Activated naive CD4-positive, alpha-beta T cell treated with anti-CD3 and anti-CD28 coated beads for 36 hours (primary cell): Measurements from ENCODE around the gene IFNGR1. TPM values are rescaled to one million over a fixed set of nuclear protein-coding genes. Genes with fewer than 3 reads are reported as not detected.
"Not testable (repeated sequence)": the region's sequence is repeated elsewhere in the genome, so short reads cannot be mapped to it uniquely, and the experiment has no call there.

ENCODE experiments used
- CTCF ChIA-PET: fragments of 350-600 bp; sonication (Branson Sonifier 250); formaldehyde crosslinking; loops from one replicate; lab custom pipeline; 2021; ENCODE audit warnings: antibody characterized with exemption; lab: Charles Lee
- DNase-seq: peaks from one replicate; pipeline ENCODE4 v3.0.0-alpha.2; 2020
- H3K27ac Mint-ChIP-seq: one replicate; pipeline ENCODE4 v1.8.0; 2021; ENCODE audit warnings: mild to moderate bottlenecking, mixed read lengths
- H3K27me3 Mint-ChIP-seq: one replicate; pipeline ENCODE4 v1.8.0; 2021; ENCODE audit warnings: low read depth, mixed read lengths
- H3K36me3 Mint-ChIP-seq: one replicate; pipeline ENCODE4 v1.8.0; 2021; ENCODE audit warnings: low read depth, mixed read lengths
- H3K4me1 Mint-ChIP-seq: one replicate; pipeline ENCODE4 v1.8.0; 2021; ENCODE audit warnings: low read depth, mixed read lengths
- H3K4me3 Mint-ChIP-seq: one replicate; pipeline ENCODE4 v1.8.0; 2021; ENCODE audit warnings: mild to moderate bottlenecking, moderate library complexity, mixed read lengths
- H3K9me3 Mint-ChIP-seq: one replicate; pipeline ENCODE4 v1.8.0; 2021; ENCODE audit warnings: mixed read lengths
- intact Hi-C: fragments of 100-400 bp; cut with micrococcal nuclease; formaldehyde crosslinking; loops from one replicate; pipeline ENCODE4 v1.15.1; 2023
- total RNA-seq, 2 experiments: library from RNA; stranded (reverse); gene quantifications; one replicate each; pipeline ENCODE4 v1.2.3, GENCODE V29; 2021

IFNGR1 gene
- total RNA-seq, 2 experiments from 2014 or later, result 25.5 to 26.4 TPM

- Mint-ChIP-seq H3K9me3 (peaks cover 16% of the 10 kb centered on the region), H3K27ac (no peak overlapping the region), H3K36me3 (peaks cover 5% of the 10 kb centered on the region), H3K4me1 (no peaks in the 10 kb centered on the region), H3K27me3 (peaks cover 8% of the 10 kb centered on the region), H3K4me3 (no peak overlapping the region)
- CTCF ChIA-PET, result no interaction called here
- intact Hi-C loops, result no loop called here
- no peak for DNase-seq
Measured at GRCh38 chr6:137254966-137255365, 35.8 kb upstream of the IFNGR1 start.

GRCh38 chr6:137254430-137254829 lies 35.2 kb upstream of the IFNGR1 start:
- H3K4me1 Mint-ChIP-seq, H3K36me3 Mint-ChIP-seq, DNase-seq, H3K4me3 Mint-ChIP-seq, H3K27ac Mint-ChIP-seq, H3K27me3 Mint-ChIP-seq, intact Hi-C loops, CTCF ChIA-PET: not testable (repeated sequence)
- H3K9me3 Mint-ChIP-seq, result peaks cover 16% of the 10 kb centered on the region

GRCh38 chr6:137248702-137249101 lies 29.5 kb upstream of the IFNGR1 start:
- H3K27me3 Mint-ChIP-seq, result peaks cover 4% of the 10 kb centered on the region
- H3K27ac Mint-ChIP-seq, result no peak overlapping the region
- no peak overlapping the region for H3K4me3 Mint-ChIP-seq
- CTCF ChIA-PET, result interaction anchor here (0.5 to 0.7 kb wide), 2 partner anchors 74 to 79 kb away, joined by 3 read pairs; no protein-coding TSS in a partner anchor
- intact Hi-C loops, result no loop called here
- no peak for DNase-seq
- H3K36me3 Mint-ChIP-seq, result no peaks in the 10 kb centered on the region
- H3K4me1 Mint-ChIP-seq, result no peaks in the 10 kb centered on the region
- no peaks in the 10 kb centered on the region for H3K9me3 Mint-ChIP-seq

- CTCF ChIA-PET, result interaction anchor here (0.8 to 2.2 kb wide), 2 partner anchors 60 to 154 kb away, joined by 3 to 6 read pairs; no protein-coding TSS in a partner anchor
- no peak overlapping the region for H3K4me3 Mint-ChIP-seq
- H3K27ac Mint-ChIP-seq, result no peak overlapping the region
- DNase-seq, result no peak
- no peaks in the 10 kb centered on the region for H3K4me1 Mint-ChIP-seq
- intact Hi-C loops, result no loop called here
- H3K36me3 Mint-ChIP-seq, result no peaks in the 10 kb centered on the region
- peaks cover 4% of the 10 kb centered on the region for H3K27me3 Mint-ChIP-seq
- no peaks in the 10 kb centered on the region for H3K9me3 Mint-ChIP-seq
Measured at GRCh38 chr6:137247724-137248123, 28.5 kb upstream of the IFNGR1 start.

- H3K4me1 Mint-ChIP-seq, result no peaks in the 10 kb centered on the region
- H3K27me3 Mint-ChIP-seq, result no peaks in the 10 kb centered on the region
- no peaks in the 10 kb centered on the region for H3K9me3 Mint-ChIP-seq
- intact Hi-C loops, result no loop called here
- no peak for DNase-seq
- CTCF ChIA-PET, result interaction anchor here (1.0 to 2.2 kb wide), 3 partner anchors 10 to 153 kb away, joined by 3 to 6 read pairs (median 3); no protein-coding TSS in a partner anchor
- no peak overlapping the region for H3K4me3 Mint-ChIP-seq
- no peak overlapping the region for H3K27ac Mint-ChIP-seq
- no peaks in the 10 kb centered on the region for H3K36me3 Mint-ChIP-seq
Measured at GRCh38 chr6:137246791-137247202, 27.6 kb upstream of the IFNGR1 start.

- Mint-ChIP-seq H3K27me3 (no peaks in the 10 kb centered on the region), H3K27ac (no peak overlapping the region), H3K36me3 (no peaks in the 10 kb centered on the region), H3K4me1 (no peaks in the 10 kb centered on the region), H3K9me3 (no peaks in the 10 kb centered on the region), H3K4me3 (no peak overlapping the region)
- CTCF ChIA-PET, result interaction anchor here (1.3 to 2.2 kb wide), 2 partner anchors 9 to 152 kb away, joined by 3 to 6 read pairs; no protein-coding TSS in a partner anchor
- intact Hi-C loops, result no loop called here
- DNase-seq, result no peak
Measured at GRCh38 chr6:137246164-137246563, 27.0 kb upstream of the IFNGR1 start.

GRCh38 chr6:137241481-137242038 lies 22.4 kb upstream of the IFNGR1 start:
- H3K9me3 Mint-ChIP-seq, result peaks cover 4% of the 10 kb centered on the region
- H3K4me1 Mint-ChIP-seq, result peaks cover 2% of the 10 kb centered on the region
- no peaks in the 10 kb centered on the region for H3K27me3 Mint-ChIP-seq
- CTCF ChIA-PET, result no interaction called here
- intact Hi-C loops, result no loop called here
- no peaks in the 10 kb centered on the region for H3K36me3 Mint-ChIP-seq
- DNase-seq, result no peak
- H3K27ac Mint-ChIP-seq, result no peak overlapping the region
- no peak overlapping the region for H3K4me3 Mint-ChIP-seq

- H3K4me1 Mint-ChIP-seq, result peaks cover 2% of the 10 kb centered on the region
- H3K27me3 Mint-ChIP-seq, result no peaks in the 10 kb centered on the region
- H3K4me3 Mint-ChIP-seq, result no peak overlapping the region
- CTCF ChIA-PET, result interaction anchor here (0.7 to 1.3 kb wide), 2 partner anchors 12 to 773 kb away, joined by 3 to 4 read pairs; no protein-coding TSS in a partner anchor
- H3K9me3 Mint-ChIP-seq, result peaks cover 4% of the 10 kb centered on the region
- DNase-seq, result no peak
- no peaks in the 10 kb centered on the region for H3K36me3 Mint-ChIP-seq
- no peak overlapping the region for H3K27ac Mint-ChIP-seq
- intact Hi-C loops, result no loop called here
Measured at GRCh38 chr6:137240168-137240567, 21.0 kb upstream of the IFNGR1 start.

GRCh38 chr6:137237413-137238170 lies 18.4 kb upstream of the IFNGR1 start:
- Mint-ChIP-seq H3K27me3 (no peaks in the 10 kb centered on the region), H3K36me3 (no peaks in the 10 kb centered on the region), H3K27ac (no peak overlapping the region), H3K4me3 (no peak overlapping the region), H3K9me3 (peaks cover 4% of the 10 kb centered on the region), H3K4me1 (peaks cover 24% of the 10 kb centered on the region)
- intact Hi-C loops, result loop anchor here (10.0 kb wide), 1 partner anchor 747 kb away; no protein-coding TSS in a partner anchor
- CTCF ChIA-PET, result interaction anchor here (1.1 kb wide), 1 partner anchor 9 kb away, joined by 3 read pairs; no protein-coding TSS in a partner anchor
- no peak for DNase-seq

- intact Hi-C loops, result loop anchor here (10.0 kb wide), 1 partner anchor 748 kb away; no protein-coding TSS in a partner anchor
- Mint-ChIP-seq H3K27me3 (no peaks in the 10 kb centered on the region), H3K36me3 (no peaks in the 10 kb centered on the region), H3K4me3 (no peak overlapping the region), H3K9me3 (peaks cover 4% of the 10 kb centered on the region), H3K27ac (no peak overlapping the region), H3K4me1 (peaks cover 31% of the 10 kb centered on the region)
- DNase-seq, result no peak
- CTCF ChIA-PET, result interaction anchor here (1.1 kb wide), 1 partner anchor 10 kb away, joined by 3 read pairs; no protein-coding TSS in a partner anchor
Measured at GRCh38 chr6:137236581-137237355, 17.6 kb upstream of the IFNGR1 start.

- Mint-ChIP-seq H3K27ac (no peak overlapping the region), H3K4me3 (no peak overlapping the region), H3K4me1 (peaks cover 38% of the 10 kb centered on the region), H3K9me3 (peaks cover 4% of the 10 kb centered on the region), H3K27me3 (no peaks in the 10 kb centered on the region), H3K36me3 (no peaks in the 10 kb centered on the region)
- CTCF ChIA-PET, result no interaction called here
- intact Hi-C loops, result loop anchor here (10.0 kb wide), 1 partner anchor 749 kb away; no protein-coding TSS in a partner anchor
- DNase-seq, result no peak
Measured at GRCh38 chr6:137235686-137236085, 16.5 kb upstream of the IFNGR1 start.
